Immature natural killer cell (primary cell): Measurements from ENCODE around the gene RBM48. TPM values are rescaled to one million over a fixed set of nuclear protein-coding genes. Genes with fewer than 3 reads are reported as not detected.
"Not testable (repeated sequence)": the region's sequence is repeated elsewhere in the genome, so short reads cannot be mapped to it uniquely, and the experiment has no call there.

ENCODE experiments used
- DNase-seq, 3 donors: peaks; one replicate each; pipeline ENCODE4 v3.0.0; 2022; ENCODE audit warnings: mixed read lengths in 1 of 3
- H3K27ac Mint-ChIP-seq, 6 donors: one replicate each; pipeline ENCODE4 v1.8.0; 2020; ENCODE audit warnings: mixed read lengths in 6 of 6, mild to moderate bottlenecking in 5 of 6, inconsistent platforms in 4 of 6, moderate library complexity in 3 of 6
- H3K27me3 Mint-ChIP-seq, 3 donors: one replicate each; pipeline ENCODE4 v1.8.0; 2020 to 2021; ENCODE audit warnings: low read depth in 3 of 3, mild to moderate bottlenecking in 3 of 3, mixed read lengths in 3 of 3, moderate library complexity in 3 of 3, inconsistent platforms in 1 of 3
- H3K36me3 Mint-ChIP-seq, 3 donors: one replicate each; pipeline ENCODE4 v1.8.0; 2020; ENCODE audit warnings: mixed read lengths in 3 of 3, inconsistent platforms in 2 of 3, mild to moderate bottlenecking in 2 of 3
- H3K4me1 Mint-ChIP-seq, 2 donors: one replicate each; pipeline ENCODE4 v1.8.0; 2020; ENCODE audit warnings: inconsistent platforms in 2 of 2, mild to moderate bottlenecking in 2 of 2, mixed read lengths in 2 of 2, moderate library complexity in 1 of 2
- H3K4me3 Mint-ChIP-seq, 5 donors: one replicate each; pipeline ENCODE4 v1.8.0; 2020; ENCODE audit warnings: mild to moderate bottlenecking in 5 of 5, mixed read lengths in 5 of 5, inconsistent platforms in 3 of 5, moderate library complexity in 3 of 5
- H3K9me3 Mint-ChIP-seq, 6 donors: one replicate each; pipeline ENCODE4 v1.8.0; 2020; ENCODE audit warnings: mild to moderate bottlenecking in 6 of 6, mixed read lengths in 6 of 6, inconsistent platforms in 4 of 6, moderate library complexity in 3 of 6
- polyA plus RNA-seq, 3 donors: library from polyadenylated mRNA; unstranded; fragments of 300-500 nt; fragmentation: Illumina TruSeq; gene quantifications; one replicate each; pipeline ENCODE4 v1.2.3, GENCODE V29; 2021

The RBM48 gene
- polyA plus RNA-seq, 3 donors from 2014 or later: 24.6 to 37.0 (median 25.5) TPM

DNA sequence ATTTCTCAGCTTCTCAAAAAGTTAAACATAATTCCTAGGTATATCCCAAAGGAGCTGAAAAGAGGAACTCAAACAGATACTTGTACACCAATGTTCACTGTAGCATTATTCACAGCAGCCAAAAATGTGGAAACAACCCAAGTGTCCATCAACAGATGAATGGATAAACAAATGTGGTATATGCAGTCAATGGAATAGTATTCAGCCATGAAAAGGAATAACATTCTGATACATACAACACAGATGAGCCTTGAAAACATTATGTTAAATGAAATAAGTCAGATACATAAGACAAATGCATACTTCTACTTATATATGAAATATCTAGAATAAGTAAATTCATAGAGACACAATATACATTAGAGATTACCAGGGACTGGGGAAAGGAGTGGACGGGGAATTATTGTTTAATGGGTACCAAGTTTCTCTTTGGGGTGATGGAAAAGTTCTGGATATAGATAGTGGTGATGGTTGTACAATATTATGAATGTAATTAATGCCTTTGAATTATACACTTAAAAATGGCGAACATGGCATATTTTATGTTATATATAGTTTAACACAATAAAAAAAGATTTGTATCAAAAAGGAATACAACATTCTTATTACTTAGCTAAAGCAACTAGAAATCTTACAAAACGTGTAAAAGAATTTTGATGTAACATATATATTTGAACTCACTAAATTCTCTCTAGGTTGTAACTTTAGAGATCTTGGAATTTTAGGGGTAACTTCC is 15.3 kb upstream of the RBM48 start:
- H3K36me3 Mint-ChIP-seq: peaks cover 22 to 36% (median 24%) of the 10 kb centered on the region in 3 donors
- H3K4me3 Mint-ChIP-seq: no peak overlapping the region
- H3K27me3 Mint-ChIP-seq: no peaks in the 10 kb centered on the region
- no peaks in the 10 kb centered on the region for H3K4me1 Mint-ChIP-seq
- DNase-seq: no peak
- no peaks in the 10 kb centered on the region for H3K9me3 Mint-ChIP-seq
- H3K27ac Mint-ChIP-seq: no peak overlapping the region

DNA sequence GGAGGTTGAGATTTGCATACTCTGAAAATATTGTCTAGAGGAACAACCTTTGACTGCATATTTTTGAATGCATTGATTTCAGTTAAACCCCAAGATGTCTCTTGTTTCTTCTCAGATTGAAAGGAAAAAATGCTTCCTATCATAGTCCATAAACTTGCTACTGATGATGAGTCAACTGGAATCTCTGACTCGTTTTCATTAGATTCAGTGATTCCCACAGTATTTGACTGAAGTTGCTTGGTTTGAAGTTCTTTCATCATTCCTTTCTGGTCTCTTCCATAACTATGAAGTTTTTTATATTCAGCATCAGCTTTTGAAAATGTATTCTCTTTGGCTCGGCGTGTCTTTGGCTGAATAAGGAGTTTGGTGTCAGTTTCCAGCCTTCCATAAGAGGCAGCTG is 11.0 kb upstream of the RBM48 start:
- Mint-ChIP-seq H3K4me3 (no peak overlapping the region), H3K27ac (no peak overlapping the region), H3K9me3 (no peaks in the 10 kb centered on the region), H3K36me3 (peaks cover 15 to 25% (median 17%) of the 10 kb centered on the region in 3 donors), H3K4me1 (no peaks in the 10 kb centered on the region), H3K27me3 (no peaks in the 10 kb centered on the region)
- no peak for DNase-seq

DNA sequence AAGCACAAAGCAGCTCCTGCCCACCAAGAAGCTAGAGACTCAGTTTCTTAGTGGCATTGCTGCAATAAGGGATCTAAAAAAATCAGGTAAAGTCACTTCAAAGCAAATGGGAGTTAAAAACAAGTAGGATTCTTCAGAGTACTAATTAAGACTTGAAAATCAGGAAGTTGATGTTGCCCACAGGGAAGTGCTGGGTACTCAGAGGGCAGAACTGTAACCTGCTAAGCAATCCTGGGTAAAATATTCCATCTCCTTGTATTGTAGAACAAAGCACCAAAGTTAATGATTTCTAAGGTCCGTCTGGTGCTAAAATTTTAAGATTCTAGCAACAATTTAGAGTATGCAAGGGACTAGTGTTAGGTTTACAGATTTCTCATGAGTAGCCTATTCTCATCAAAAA is 8.6 kb upstream of the RBM48 start:
- Mint-ChIP-seq H3K4me3 (no peak overlapping the region), H3K27ac (no peak overlapping the region), H3K9me3 (no peaks in the 10 kb centered on the region), H3K4me1 (no peaks in the 10 kb centered on the region), H3K27me3 (no peaks in the 10 kb centered on the region), H3K36me3 (peaks cover 9 to 16% (median 12%) of the 10 kb centered on the region in 3 donors)
- DNase-seq: no peak

GRCh38 chr7:92523110-92523509 is 5.5 kb upstream of the RBM48 start:
- Mint-ChIP-seq H3K36me3 (peaks cover 0 to 3% (median 0%) of the 10 kb centered on the region in 3 donors), H3K27me3 (peaks cover 0 to 3% (median 3%) of the 10 kb centered on the region in 3 donors), H3K4me3 (no peak overlapping the region), H3K4me1 (peaks cover 12 to 25% of the 10 kb centered on the region in 2 donors), H3K27ac (no peak overlapping the region), H3K9me3 (no peaks in the 10 kb centered on the region)
- no peak for DNase-seq

DNA sequence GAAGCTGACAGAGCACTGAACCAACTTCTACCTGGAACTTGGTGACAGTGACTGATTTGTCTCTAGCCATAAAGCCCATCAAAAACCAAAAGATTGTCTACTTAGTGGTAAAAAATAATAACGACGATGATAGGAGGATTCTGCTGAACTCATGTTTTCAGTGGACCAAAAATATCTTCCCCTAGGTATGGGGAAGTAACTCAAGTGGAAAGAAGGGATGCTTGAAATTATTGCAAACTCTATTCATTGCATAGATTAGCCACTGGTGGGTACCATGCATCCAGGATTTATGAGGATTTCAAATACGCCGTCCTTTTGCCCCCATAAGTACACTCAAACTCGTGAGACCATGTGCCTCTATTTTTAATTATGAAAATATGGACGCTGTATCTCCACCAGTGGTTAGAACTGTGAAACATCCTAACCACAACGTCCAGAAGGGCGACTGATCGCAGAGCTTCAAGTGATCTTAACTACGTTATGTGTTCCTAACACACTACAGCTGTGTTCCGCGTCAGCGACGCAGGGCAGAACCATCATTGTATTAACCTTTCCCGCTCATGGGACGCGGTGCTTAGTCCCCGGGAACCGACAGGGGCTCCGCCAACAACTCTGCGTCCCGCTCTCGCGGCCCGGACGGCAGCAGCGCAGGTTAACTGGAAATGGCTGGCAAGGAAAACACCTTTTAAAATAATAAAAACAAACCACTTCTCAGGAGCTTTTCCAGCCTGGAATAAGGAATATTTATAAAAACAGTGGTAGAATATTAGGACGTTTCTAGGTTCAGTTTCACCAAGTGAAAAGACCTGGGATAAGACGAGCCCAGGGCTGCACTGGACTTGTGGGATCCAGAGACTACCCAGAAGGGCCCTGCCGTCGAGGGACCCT is 1.1 kb upstream of the RBM48 start:
- peaks cover 3 to 8% (median 6%) of the 10 kb centered on the region in 3 donors for H3K27me3 Mint-ChIP-seq

GRCh38 chr7:92528958-92529264 is 316 bp downstream of the RBM48 start:
- Mint-ChIP-seq H3K36me3 (peaks cover 10 to 29% (median 12%) of the 10 kb centered on the region in 3 donors), H3K27me3 (peaks cover 3 to 8% (median 6%) of the 10 kb centered on the region in 3 donors), H3K27ac (peak overlapping the region; percentile 87 to 98 (median 91)), H3K4me3 (peak overlapping the region; percentile 83 to 94 (median 89)), H3K9me3 (no peaks in the 10 kb centered on the region), H3K4me1 (peaks cover 28 to 61% of the 10 kb centered on the region in 2 donors)
- no peak for DNase-seq

More for the DNA sequence above, 1.1 kb upstream of the RBM48 start:
- Mint-ChIP-seq H3K36me3 (peaks cover 2 to 19% (median 4%) of the 10 kb centered on the region in 3 donors), H3K4me1 (peaks cover 28 to 54% of the 10 kb centered on the region in 2 donors), H3K27ac (peak overlapping the region; percentile 87 to 97 (median 96)), H3K4me3 (peak overlapping the region; percentile 83 to 94 (median 89)), H3K9me3 (no peaks in the 10 kb centered on the region)
- peak; percentile 46 to 61 (median 50) for DNase-seq

DNA sequence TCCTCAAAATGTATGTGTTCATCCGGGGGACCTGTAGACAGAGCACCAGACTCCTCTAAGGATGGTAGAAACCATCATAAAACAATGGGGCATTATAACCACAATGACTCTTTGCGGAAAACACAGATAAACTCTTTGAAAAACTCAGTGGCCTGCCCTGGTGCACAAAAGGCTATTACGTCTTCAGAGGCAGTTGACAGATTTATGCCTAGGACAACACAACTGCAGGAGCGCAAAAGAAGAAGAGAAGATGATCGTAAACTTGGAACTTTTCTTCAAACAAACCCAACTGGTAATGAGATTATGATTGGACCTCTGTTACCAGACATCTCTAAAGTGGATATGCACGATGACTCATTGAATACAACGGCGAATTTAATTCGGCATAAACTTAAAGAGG is 6.0 kb downstream of the RBM48 start:
- DNase-seq: no peak
- Mint-ChIP-seq H3K36me3 (peaks cover 16 to 54% (median 25%) of the 10 kb centered on the region in 3 donors), H3K4me3 (no peak overlapping the region), H3K27me3 (peaks cover 0 to 1% (median 0%) of the 10 kb centered on the region in 3 donors), H3K27ac (peak overlapping the region in 1 of 6 donors; percentile 51), H3K9me3 (no peaks in the 10 kb centered on the region), H3K4me1 (peaks cover 15 to 49% of the 10 kb centered on the region in 2 donors)

- H3K4me3 Mint-ChIP-seq, H3K27ac Mint-ChIP-seq, DNase-seq, H3K27me3 Mint-ChIP-seq, H3K4me1 Mint-ChIP-seq, H3K36me3 Mint-ChIP-seq, H3K9me3 Mint-ChIP-seq: not testable (repeated sequence)
These were observed 14.9 kb downstream of the RBM48 start for GRCh38 chr7:92543542-92543941.

- H3K9me3 Mint-ChIP-seq, H3K36me3 Mint-ChIP-seq, H3K27me3 Mint-ChIP-seq, H3K4me3 Mint-ChIP-seq, DNase-seq, H3K27ac Mint-ChIP-seq, H3K4me1 Mint-ChIP-seq: not testable (repeated sequence)
These were observed 16.5 kb downstream of the RBM48 start for GRCh38 chr7:92545116-92545515.

GRCh38 chr7:92546856-92547497 is 18.4 kb downstream of the RBM48 start:
- no peaks in the 10 kb centered on the region for H3K9me3 Mint-ChIP-seq
- no peak overlapping the region for H3K4me3 Mint-ChIP-seq
- no peaks in the 10 kb centered on the region for H3K36me3 Mint-ChIP-seq
- H3K27ac Mint-ChIP-seq: no peak overlapping the region
- H3K27me3 Mint-ChIP-seq: no peaks in the 10 kb centered on the region
- no peaks in the 10 kb centered on the region for H3K4me1 Mint-ChIP-seq
- no peak for DNase-seq

- Mint-ChIP-seq H3K4me3 (no peak overlapping the region), H3K9me3 (no peaks in the 10 kb centered on the region), H3K27me3 (no peaks in the 10 kb centered on the region), H3K27ac (no peak overlapping the region), H3K4me1 (no peaks in the 10 kb centered on the region), H3K36me3 (no peaks in the 10 kb centered on the region)
- no peak for DNase-seq
These were observed 19.0 kb downstream of the RBM48 start for GRCh38 chr7:92547579-92547978.

- Mint-ChIP-seq H3K9me3 (no peaks in the 10 kb centered on the region), H3K4me1 (no peaks in the 10 kb centered on the region), H3K27ac (no peak overlapping the region), H3K27me3 (no peaks in the 10 kb centered on the region), H3K4me3 (no peak overlapping the region), H3K36me3 (no peaks in the 10 kb centered on the region)
- no peak for DNase-seq
These were observed 21.6 kb downstream of the RBM48 start for GRCh38 chr7:92550194-92550593.

DNA sequence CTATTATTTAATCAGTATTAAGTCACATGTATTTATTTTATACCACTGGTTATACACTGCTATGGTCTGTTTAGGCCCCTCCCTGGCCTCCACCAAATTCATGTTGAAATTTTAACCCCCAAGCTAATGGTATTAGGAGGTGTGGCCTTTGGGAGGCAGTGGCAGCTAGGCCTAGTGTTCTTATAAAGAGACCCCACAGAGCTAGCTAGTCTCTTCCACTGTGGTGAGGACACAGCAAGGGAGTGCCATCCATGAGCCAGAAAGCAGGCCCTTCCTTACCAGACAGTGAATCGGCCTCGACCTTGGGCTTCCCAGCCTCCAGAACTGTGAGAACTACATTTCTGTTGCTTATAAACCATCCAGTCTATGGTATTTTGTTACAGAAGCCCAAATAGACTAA is 28.7 kb downstream of the RBM48 start:
- peaks cover 4 to 7% (median 5%) of the 10 kb centered on the region in 3 donors for H3K36me3 Mint-ChIP-seq
- peak overlapping the region in 1 of 6 donors; percentile 42 for H3K27ac Mint-ChIP-seq
- no peak overlapping the region for H3K4me3 Mint-ChIP-seq
- no peaks in the 10 kb centered on the region for H3K4me1 Mint-ChIP-seq
- no peaks in the 10 kb centered on the region for H3K9me3 Mint-ChIP-seq
- H3K27me3 Mint-ChIP-seq: peaks cover 0 to 3% (median 2%) of the 10 kb centered on the region in 3 donors
- DNase-seq: no peak
